Hepatocyte (in vitro differentiated cells): ENCODE results near the gene FOXC2. TPM values are rescaled to one million over a fixed set of nuclear protein-coding genes. Genes with fewer than 3 reads are reported as not detected.

Source experiments
- DNase-seq: peaks from one replicate; pipeline ENCODE4 v3.0.0-alpha.2; 2016; ENCODE audit warnings: low spot score
- H2AFZ ChIP-seq: fragments of 200-600 bp; sonication (generic); 2 replicates; pipeline ENCODE4 v1.6.0; 2016; ENCODE audit warnings: antibody characterized with exemption, mild to moderate bottlenecking
- H3K27ac ChIP-seq: fragments of 200-600 bp; sonication (generic); 2 replicates; pipeline ENCODE4 v1.5.1; 2016; ENCODE audit warnings: mild to moderate bottlenecking
- H3K27me3 ChIP-seq: fragments of 200-600 bp; sonication (generic); 2 replicates; pipeline ENCODE4 v1.6.1; 2016
- H3K36me3 ChIP-seq: fragments of 200-600 bp; sonication (generic); replicated peaks from 2 replicates; pipeline ENCODE4 v1.5.1; 2016; ENCODE audit warnings: low read depth; ENCODE audit not compliant: insufficient read depth
- H3K4me1 ChIP-seq: fragments of 200-600 bp; sonication (generic); 2 replicates; pipeline ENCODE4 v1.5.1; 2016; ENCODE audit warnings: mild to moderate bottlenecking, moderate library complexity; ENCODE audit not compliant: insufficient read depth
- H3K4me2 ChIP-seq: fragments of 200-600 bp; sonication (generic); 2 replicates; pipeline ENCODE4 v1.6.0; 2016
- H3K4me3 ChIP-seq: fragments of 200-600 bp; sonication (generic); 2 replicates; pipeline ENCODE4 v1.5.1; 2016; ENCODE audit warnings: mild to moderate bottlenecking
- H3K79me2 ChIP-seq: fragments of 200-600 bp; sonication (generic); 2 replicates; pipeline ENCODE4 v1.6.0; 2017; ENCODE audit warnings: mild to moderate bottlenecking
- H3K9me2 ChIP-seq: fragments of 200-600 bp; sonication (generic); replicated peaks from 2 replicates; pipeline ENCODE4 v1.6.0; 2017; ENCODE audit warnings: mild to moderate bottlenecking; ENCODE audit not compliant: insufficient read depth
- H3K9me3 ChIP-seq: fragments of 200-600 bp; sonication (generic); 2 replicates; pipeline ENCODE4 v1.5.1; 2016; ENCODE audit warnings: low read depth, mild to moderate bottlenecking
- H4K20me1 ChIP-seq: fragments of 200-600 bp; sonication (generic); 2 replicates; pipeline ENCODE4 v1.6.0; 2016; ENCODE audit warnings: mild to moderate bottlenecking; ENCODE audit not compliant: insufficient read depth, poor library complexity, severe bottlenecking
- EZH2 ChIP-seq: fragments of 200-600 bp; sonication (generic); IDR thresholded peaks from 2 replicates; pipeline ENCODE4 v1.6.1; 2016; ENCODE audit warnings: antibody characterized with exemption, mild to moderate bottlenecking, borderline replicate concordance
- EZH2phosphoT487 ChIP-seq: fragments of 200-600 bp; sonication (generic); IDR thresholded peaks from one replicate; pipeline ENCODE4 v1.6.1; 2018; ENCODE audit warnings: antibody characterized with exemption, mild to moderate bottlenecking, low read depth, moderate library complexity; ENCODE audit not compliant: unreplicated experiment, severe bottlenecking
- WGBS: methylation state at CpG from one replicate; pipeline ENCODE4 v1.1.6; 2016; ENCODE audit warnings: low lambda C conversion rate; ENCODE audit errors: missing lambda C conversion rate; 5-methylcytosine and 5-hydroxymethylcytosine counted together
- polyA plus RNA-seq: library from polyadenylated mRNA; unstranded; fragments of >200 nt; fragmentation: Nextera tagmentation; extraction: Ambion mirVana; gene quantifications from 2 replicates; pipeline ENCODE4 v1.2.1, GENCODE V29; 2016
- total RNA-seq: library from RNA; depleted of rRNA; stranded (reverse); fragments of >200 nt; gene quantifications from 2 replicates; pipeline ENCODE4 v1.2.3, GENCODE V29; 2014
- TF ChIP-seq, protein P1 (sequence below): fragments of 200-600 bp; sonication (generic); IDR thresholded peaks from 2 replicates; pipeline ENCODE4 v1.5.1; 2016; ENCODE audit warnings: antibody characterized with exemption, mild to moderate bottlenecking; ENCODE audit not compliant: poor library complexity

FOXC2 gene
- total and polyA plus RNA-seq, 2 experiments from 2014 or later, result 0.30 TPM; not detected in 1

- H3K4me2 ChIP-seq, result no peak overlapping the region
- no peak overlapping the region for H3K27ac ChIP-seq
- TF ChIP-seq EZH2, result no peak
- TF ChIP-seq, protein P1, sequence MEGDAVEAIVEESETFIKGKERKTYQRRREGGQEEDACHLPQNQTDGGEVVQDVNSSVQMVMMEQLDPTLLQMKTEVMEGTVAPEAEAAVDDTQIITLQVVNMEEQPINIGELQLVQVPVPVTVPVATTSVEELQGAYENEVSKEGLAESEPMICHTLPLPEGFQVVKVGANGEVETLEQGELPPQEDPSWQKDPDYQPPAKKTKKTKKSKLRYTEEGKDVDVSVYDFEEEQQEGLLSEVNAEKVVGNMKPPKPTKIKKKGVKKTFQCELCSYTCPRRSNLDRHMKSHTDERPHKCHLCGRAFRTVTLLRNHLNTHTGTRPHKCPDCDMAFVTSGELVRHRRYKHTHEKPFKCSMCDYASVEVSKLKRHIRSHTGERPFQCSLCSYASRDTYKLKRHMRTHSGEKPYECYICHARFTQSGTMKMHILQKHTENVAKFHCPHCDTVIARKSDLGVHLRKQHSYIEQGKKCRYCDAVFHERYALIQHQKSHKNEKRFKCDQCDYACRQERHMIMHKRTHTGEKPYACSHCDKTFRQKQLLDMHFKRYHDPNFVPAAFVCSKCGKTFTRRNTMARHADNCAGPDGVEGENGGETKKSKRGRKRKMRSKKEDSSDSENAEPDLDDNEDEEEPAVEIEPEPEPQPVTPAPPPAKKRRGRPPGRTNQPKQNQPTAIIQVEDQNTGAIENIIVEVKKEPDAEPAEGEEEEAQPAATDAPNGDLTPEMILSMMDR, result no peak
- TF ChIP-seq EZH2phosphoT487, result no peak
- WGBS, result 75% methylated on average over 13 of the region's 13 CpGs
- H4K20me1 ChIP-seq, result no peaks in the 10 kb centered on the region
- no peaks in the 10 kb centered on the region for H3K9me3 ChIP-seq
- H2AFZ ChIP-seq, result no peak overlapping the region
- H3K36me3 ChIP-seq, result no peaks in the 10 kb centered on the region
- no peak for DNase-seq
- no peaks in the 10 kb centered on the region for H3K79me2 ChIP-seq
- peaks cover 13% of the 10 kb centered on the region for H3K4me1 ChIP-seq
- no peak overlapping the region for H3K4me3 ChIP-seq
- H3K27me3 ChIP-seq, result peaks cover 95% of the 10 kb centered on the region
- no peaks in the 10 kb centered on the region for H3K9me2 ChIP-seq
Measured at GRCh38 chr16:86573646-86574508, 7.2 kb downstream of the FOXC2 start.

DNA sequence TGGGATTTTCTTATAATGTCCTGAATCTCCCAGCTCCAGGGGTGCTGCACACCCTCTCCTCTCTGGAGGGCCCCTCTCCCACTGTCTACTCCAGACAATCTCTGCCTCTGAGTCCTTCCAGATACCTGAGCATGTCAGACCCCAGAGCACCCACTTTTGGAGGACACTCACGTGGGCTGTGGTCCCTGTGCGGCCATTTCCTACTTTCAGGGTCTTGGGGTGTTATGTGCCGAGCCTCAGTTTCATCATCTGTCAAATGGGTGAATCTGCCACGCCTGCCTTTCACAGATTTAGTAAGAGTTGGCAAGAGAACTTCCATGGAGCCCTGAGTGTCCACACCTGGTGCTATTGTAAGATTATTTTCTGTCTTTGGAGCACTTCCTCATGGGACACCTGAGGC is 8.0 kb downstream of the FOXC2 start:
- no peak for DNase-seq
- H3K4me1 ChIP-seq, result peaks cover 20% of the 10 kb centered on the region
- H3K36me3 ChIP-seq, result no peaks in the 10 kb centered on the region
- H2AFZ ChIP-seq, result no peak overlapping the region
- WGBS, result 81% methylated on average over 4 of the region's 4 CpGs
- no peak overlapping the region for H3K4me3 ChIP-seq
- H3K9me2 ChIP-seq, result no peaks in the 10 kb centered on the region
- H3K79me2 ChIP-seq, result no peaks in the 10 kb centered on the region
- H3K27me3 ChIP-seq, result peaks cover 95% of the 10 kb centered on the region
- H4K20me1 ChIP-seq, result no peaks in the 10 kb centered on the region
- no peak overlapping the region for H3K27ac ChIP-seq
- H3K9me3 ChIP-seq, result no peaks in the 10 kb centered on the region
- no peak for TF ChIP-seq EZH2phosphoT487
- TF ChIP-seq, protein P1, result no peak
- no peak for TF ChIP-seq EZH2
- no peak overlapping the region for H3K4me2 ChIP-seq

GRCh38 chr16:86575095-86575685 is 8.6 kb downstream of the FOXC2 start:
- Histone ChIP-seq H4K20me1 (no peaks in the 10 kb centered on the region), H3K79me2 (no peaks in the 10 kb centered on the region), H3K9me3 (no peaks in the 10 kb centered on the region), H3K27me3 (peaks cover 95% of the 10 kb centered on the region), H3K36me3 (no peaks in the 10 kb centered on the region), H3K4me2 (peak overlapping the region; percentile 97), H3K9me2 (no peaks in the 10 kb centered on the region), H3K4me1 (peaks cover 22% of the 10 kb centered on the region), H3K4me3 (no peak overlapping the region), H3K27ac (no peak overlapping the region), H2AFZ (no peak overlapping the region)
- 53% methylated on average over 17 of the region's 17 CpGs for WGBS
- TF ChIP-seq EZH2, result no peak
- TF ChIP-seq, protein P1, result no peak
- no peak for TF ChIP-seq EZH2phosphoT487
- DNase-seq, result no peak
